ENCODE measurements around the gene BAG5. TPM values are rescaled to one million over a fixed set of nuclear protein-coding genes. Genes with fewer than 3 reads are reported as not detected.

Gene BAG5
- total and polyA plus RNA-seq, 2 of the 8 experiments (the other 6 are each of a cell fraction or from before 2014, with no cell fraction given): 7.4 to 29.5 TPM

DNA sequence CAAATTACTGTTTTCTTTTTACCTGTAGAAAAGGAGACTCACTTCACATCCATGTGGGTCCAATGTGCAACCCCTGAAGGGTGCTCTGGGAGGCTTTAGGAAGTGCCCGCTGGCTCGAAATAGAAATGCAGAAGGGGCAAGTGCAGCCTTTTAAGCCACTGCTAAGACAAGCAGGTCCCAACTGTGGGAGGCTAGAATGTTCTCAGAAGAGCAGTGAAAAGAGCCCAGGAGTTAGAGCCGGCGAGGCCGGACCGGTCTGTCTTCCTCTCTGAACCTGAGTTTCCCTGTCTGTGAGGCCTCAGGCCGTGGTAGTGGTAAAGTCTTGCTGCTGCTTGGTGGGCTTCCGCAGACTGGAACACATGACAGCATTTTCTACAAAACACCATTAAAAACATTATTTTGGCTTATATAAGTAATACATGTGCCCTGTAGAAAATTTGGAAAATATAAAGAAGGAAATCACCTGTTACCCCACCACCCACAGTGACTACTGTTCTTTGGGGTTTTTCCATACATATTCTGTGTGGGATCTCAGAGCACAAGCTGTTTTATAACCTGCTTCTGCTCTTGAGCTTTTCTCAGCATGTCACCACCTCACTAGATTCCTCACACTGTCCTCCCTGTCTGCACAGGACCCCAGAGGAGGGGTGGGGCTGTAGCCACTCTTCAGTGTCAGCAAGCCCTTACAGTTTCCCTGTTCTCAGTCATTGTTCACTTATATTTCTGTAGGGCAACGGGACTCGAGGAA, 45.9 kb downstream of the BAG5 start:
- 87% methylated on average over 10 of the region's 10 CpGs; no CpG with 5 or more reads in 1 of the 2 experiments for WGBS, 2 experiments (ENCODE audit: extremely low coverage in 1 of 2, insufficient coverage in 1 of 2, insufficient read length in 1 of 2, insufficient replicate concordance in 2 of 2, low coverage in 1 of 2, low lambda C conversion rate in 2 of 2, missing lambda C conversion rate in 1 of 2)
- TF ChIP-seq RBBP5 (IDR thresholded peaks at IDR 0.05; ENCODE audit: borderline replicate concordance, low read depth, low read length) (no peak), CEBPB (IDR thresholded peaks at IDR 0.05; ENCODE audit: low read depth, low read length) (no peak), BRCA1 (IDR thresholded peaks at IDR 0.05; ENCODE audit: low read depth, low read length) (no peak), BCL11A (IDR thresholded peaks at IDR 0.05; ENCODE audit: low read depth in 2 of 2, low read length in 2 of 2) (no peak), POLR2AphosphoS5 (IDR thresholded peaks at IDR 0.05; ENCODE audit: low read depth, low read length) (no peak), SP1 (IDR thresholded peaks at IDR 0.05; ENCODE audit: low read depth, low read length) (no peak)
- TF ChIP-seq, protein P1, sequence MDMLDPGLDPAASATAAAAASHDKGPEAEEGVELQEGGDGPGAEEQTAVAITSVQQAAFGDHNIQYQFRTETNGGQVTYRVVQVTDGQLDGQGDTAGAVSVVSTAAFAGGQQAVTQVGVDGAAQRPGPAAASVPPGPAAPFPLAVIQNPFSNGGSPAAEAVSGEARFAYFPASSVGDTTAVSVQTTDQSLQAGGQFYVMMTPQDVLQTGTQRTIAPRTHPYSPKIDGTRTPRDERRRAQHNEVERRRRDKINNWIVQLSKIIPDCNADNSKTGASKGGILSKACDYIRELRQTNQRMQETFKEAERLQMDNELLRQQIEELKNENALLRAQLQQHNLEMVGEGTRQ (IDR thresholded peaks at IDR 0.05; ENCODE audit: low read length): no peak

More for the DNA sequence above, 45.9 kb downstream of the BAG5 start:
- Histone ChIP-seq H3K4me3 (ENCODE audit: extremely low read depth in 1 of 4, insufficient read depth in 2 of 4, low read depth in 3 of 4, low read length in 4 of 4) (no peak overlapping the region), H3K27me3 (replicated peaks in 1 of 4; ENCODE audit: control insufficient read depth in 3 of 4, extremely low read depth in 1 of 4, insufficient read depth in 3 of 4, low read length in 3 of 4) (no peaks in the 10 kb centered on the region), H3K79me1 (ENCODE audit: low read depth, low read length) (no peaks in the 10 kb centered on the region), H4K8ac (ENCODE audit: extremely low read depth, insufficient read depth, low read length) (no peak overlapping the region), H3K18ac (ENCODE audit: extremely low read depth, low read length) (no peak overlapping the region), H2BK12ac (ENCODE audit: low read depth, low read length) (no peak overlapping the region), H4K91ac (replicated peaks; ENCODE audit: insufficient read length, low read length) (no peak overlapping the region), H2BK20ac (ENCODE audit: low read length) (no peak overlapping the region), H4K20me1 (replicated peaks in 1 of 2; ENCODE audit: control insufficient read depth in 1 of 2, insufficient read depth in 2 of 2, low read length in 2 of 2) (peaks cover 10 to 19% of the 10 kb centered on the region in 2 experiments), H3K56ac (replicated peaks; ENCODE audit: insufficient read length, low read depth, low read length) (no peak overlapping the region), H3K14ac (ENCODE audit: insufficient read length) (no peak overlapping the region), H3K23me2 (ENCODE audit: low read depth, low read length) (peaks cover 6% of the 10 kb centered on the region; the same call in 1 of the 2 replicates), H2BK15ac (ENCODE audit: low read length) (no peak overlapping the region), H3K4me2 (ENCODE audit: insufficient read depth in 1 of 2, low read depth in 2 of 2, low read length in 2 of 2) (no peak overlapping the region), H3K4ac (replicated peaks; ENCODE audit: insufficient read length, low read depth, low read length) (no peak overlapping the region), H3K9ac (replicated peaks in 1 of 4; ENCODE audit: extremely low read depth in 1 of 4, low read depth in 3 of 4, low read length in 3 of 4) (no peak overlapping the region), H3K27ac (ENCODE audit: low read depth, low read length) (no peak overlapping the region), H3K9me3 (ENCODE audit: insufficient read depth in 2 of 2, low read depth in 1 of 2, low read length in 1 of 2) (no peaks in the 10 kb centered on the region), H3K23ac (ENCODE audit: insufficient read length) (no peak overlapping the region), H2BK5ac (ENCODE audit: low read depth, low read length) (no peak overlapping the region), H3K79me2 (ENCODE audit: control insufficient read depth in 1 of 2, insufficient read depth in 2 of 2, low read length in 2 of 2) (no peaks in the 10 kb centered on the region; a peak in 1 of 4 replicates), H4K5ac (ENCODE audit: insufficient read length, low read depth, low read length) (no peak overlapping the region), H2AFZ (ENCODE audit: low read length) (no peak overlapping the region), H3K36me3 (ENCODE audit: control insufficient read depth in 2 of 4, insufficient read depth in 4 of 4, low read length in 3 of 4) (peaks cover 8 to 23% (median 17%) of the 10 kb centered on the region in 4 experiments; a peak in 7 of 8 replicates), H2BK120ac (replicated peaks; ENCODE audit: low read depth, low read length) (no peak overlapping the region), H3K4me1 (replicated peaks in 1 of 4; ENCODE audit: control insufficient read depth in 3 of 4, insufficient read depth in 4 of 4, low read length in 3 of 4) (peaks cover 0 to 23% (median 16%) of the 10 kb centered on the region in 4 experiments; a peak in 6 of 7 replicates), H2AK5ac (ENCODE audit: low read depth, low read length) (no peak overlapping the region)
- FAIRE-seq: no peak
- CTCF ChIA-PET (ENCODE audit: partially characterized antibody): interaction anchor here (0.6 to 31.3 kb wide), 5 partner anchors 12 to 48 kb away, joined by 3 to 921 read pairs (median 4); partner anchors contain the start of gene TRMT61A
- no peak for DNase-seq (ENCODE audit: low read depth in 1 of 2, low spot score in 2 of 2)
- POLR2A ChIA-PET (ENCODE audit: partially characterized antibody): interaction anchor here (0.6 to 12.6 kb wide), 9 partner anchors 6 to 182 kb away, joined by 3 to 844 read pairs (median 3); partner anchors contain the start of genes EIF5 and TRMT61A

Data from H1 (cell line).